Pancreas (tissue), 10 donors: ENCODE data around the gene DTNB. TPM values are rescaled to one million over a fixed set of nuclear protein-coding genes. Genes with fewer than 3 reads are reported as not detected.

ENCODE experiments used
- ATAC-seq, 4 donors: fragments of 200-7000 bp; cut with Tn5 transposase; one replicate each; pipeline versions ENCODE4 v1.8.0 to v1.9.1; 2020; ENCODE audit warnings: mild to moderate bottlenecking in 4 of 4, moderate library complexity in 4 of 4
- DNase-seq, 6 donors: peaks; one replicate each; pipeline ENCODE4 v3.0.0-alpha.2; 2020
- FAIRE-seq: peaks from 2 replicates; lab custom pipeline; 2012; peaks lifted over from hg19 to GRCh38; lab: Jason Lieb, UNC
- H3K27ac ChIP-seq, 4 donors: fragments of 200-600 bp; sonication (generic); 1 replicate in 3 of 4; 2 replicates in 1 of 4; pipeline versions ENCODE4 v1.5.0 to v1.8.0; 2020
- H3K27me3 ChIP-seq, 4 donors: fragments of 200-600 bp; one replicate each; pipeline ENCODE4 v1.8.0; 2021
- H3K36me3 ChIP-seq, 3 donors: fragments of 200-600 bp; sonication (generic) in 1 of 3; one replicate each; pipeline versions ENCODE4 v1.5.0 to v1.8.0; 2020 to 2021
- H3K4me1 ChIP-seq, 3 donors: fragments of 200-600 bp; one replicate each; pipeline ENCODE4 v1.8.0; 2021
- H3K4me3 ChIP-seq, 4 donors: fragments of 200-600 bp; sonication (generic) in 2 of 4; one replicate each; pipeline versions ENCODE4 v1.5.0 to v1.8.0; 2020 to 2021
- H3K9me3 ChIP-seq, 4 donors: fragments of 200-600 bp; one replicate each; pipeline ENCODE4 v1.8.0; 2021
- WGBS, 2 donors: extraction: QIAGEN DNeasy Blood & Tissue Kit; methylation state at CpG; one replicate each; pipeline ENCODE4 v1.1.7; 2013; 5-methylcytosine and 5-hydroxymethylcytosine counted together
- intact Hi-C, 3 donors: fragments of 100-400 bp; cut with DNase I; formaldehyde crosslinking; loops; one replicate each; pipeline versions ENCODE4 v1.11.1 to v1.14.2; 2022
- polyA plus RNA-seq, 2 donors: library from polyadenylated mRNA; stranded (reverse); fragments of 200-250 nt; gene quantifications; one replicate each; pipeline ENCODE4 v1.2.3, GENCODE V29; 2013
- total RNA-seq, 6 donors: library from RNA; stranded (reverse); fragmentation: NEBNext Ultra II Directional in 4 of 6; extraction: Animal tissue kit (Norgen Biotek cat#: 25700) in 4 of 6; gene quantifications; one replicate each; pipeline versions ENCODE4 v1.2.1 to v1.2.4, GENCODE V29; 2021 to 2023
- TF ChIP-seq, protein P1 (sequence below), 4 donors: fragments of 200-600 bp; sonication (generic) in 3 of 4; IDR thresholded peaks; one replicate each; pipeline versions ENCODE4 v1.5.0 to v1.8.0; 2021; ENCODE audit warnings: antibody characterized with exemption in 4 of 4
- donor health status: healthy with polysubstance abuse.
- donor health status: DM: no; HTN: no; CAD: no; lungs with moderate emphysema.
- donor health status: DM: no; HTN: no; CAD: no.
- donor health status: control.
- donor health status: control.
- donor health status: Bipolar disorder and iron deficiency.
- donor health status: DM: yes; HTN: yes; CAD: no.
- donor health status: DM: no; HTN: no; CAD: no.
- donor health status: DM: no; HTN: no; CAD: no.
- donor health status: DM: yes; HTN: yes; CAD: no.

The DTNB gene
- total and polyA plus RNA-seq, 8 donors = 10.8 to 27.8 (median 15.1) TPM

DNA sequence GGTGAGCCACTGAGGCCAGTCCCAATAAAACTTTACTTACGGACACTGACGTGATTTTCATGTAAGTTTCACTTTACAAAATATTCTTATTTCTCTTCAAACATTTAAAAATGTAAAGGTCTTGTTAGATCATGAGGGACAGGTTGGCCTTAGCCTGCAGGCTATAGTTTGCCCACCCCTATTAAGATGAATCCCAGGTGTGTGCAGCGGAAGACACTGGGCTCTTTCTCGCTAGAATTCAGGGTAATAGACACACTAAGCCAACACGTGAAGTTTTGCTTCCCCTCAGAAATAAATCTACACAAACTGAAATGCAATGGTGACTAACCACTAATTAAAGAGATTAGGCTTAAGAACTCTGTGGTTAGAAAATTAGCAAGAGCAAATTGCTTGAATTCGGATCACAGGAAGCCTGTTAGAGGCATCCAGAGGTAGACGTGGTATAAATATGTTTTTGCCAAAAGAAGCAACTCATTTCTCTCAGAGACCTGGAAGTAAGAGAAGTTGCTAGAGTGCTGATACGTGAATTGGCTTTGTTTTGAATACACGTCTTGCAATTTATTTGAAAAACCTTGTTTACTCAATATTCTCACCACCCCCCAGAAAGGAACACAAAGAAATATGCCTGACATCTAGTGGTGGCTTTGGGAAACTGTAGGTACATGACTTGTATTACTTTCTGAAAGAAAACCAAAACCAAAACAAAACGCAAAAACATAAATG lies 151.6 kb downstream of the DTNB start:
- DNase-seq (peak in 3 of 6 donors; percentile 24 to 32 (median 31)), ATAC-seq (peak; percentile 87 to 98 (median 96)), FAIRE-seq (peak; percentile 78)
- Histone ChIP-seq H3K27me3 (no peaks in the 10 kb centered on the region), H3K27ac (no peak overlapping the region), H3K9me3 (no peaks in the 10 kb centered on the region), H3K4me3 (peak overlapping the region in 2 of 4 donors; percentile 15 to 22), H3K36me3 (no peaks in the 10 kb centered on the region), H3K4me1 (peaks cover 0 to 5% (median 0%) of the 10 kb centered on the region in 3 donors)
- intact Hi-C loops = loop anchor here in 2 of 3 donors (10.0 kb wide), 2 partner anchors 147 to 177 kb away; partner anchors contain the start of gene DNMT3A (in 1 of the 2)
- TF ChIP-seq, protein P1, sequence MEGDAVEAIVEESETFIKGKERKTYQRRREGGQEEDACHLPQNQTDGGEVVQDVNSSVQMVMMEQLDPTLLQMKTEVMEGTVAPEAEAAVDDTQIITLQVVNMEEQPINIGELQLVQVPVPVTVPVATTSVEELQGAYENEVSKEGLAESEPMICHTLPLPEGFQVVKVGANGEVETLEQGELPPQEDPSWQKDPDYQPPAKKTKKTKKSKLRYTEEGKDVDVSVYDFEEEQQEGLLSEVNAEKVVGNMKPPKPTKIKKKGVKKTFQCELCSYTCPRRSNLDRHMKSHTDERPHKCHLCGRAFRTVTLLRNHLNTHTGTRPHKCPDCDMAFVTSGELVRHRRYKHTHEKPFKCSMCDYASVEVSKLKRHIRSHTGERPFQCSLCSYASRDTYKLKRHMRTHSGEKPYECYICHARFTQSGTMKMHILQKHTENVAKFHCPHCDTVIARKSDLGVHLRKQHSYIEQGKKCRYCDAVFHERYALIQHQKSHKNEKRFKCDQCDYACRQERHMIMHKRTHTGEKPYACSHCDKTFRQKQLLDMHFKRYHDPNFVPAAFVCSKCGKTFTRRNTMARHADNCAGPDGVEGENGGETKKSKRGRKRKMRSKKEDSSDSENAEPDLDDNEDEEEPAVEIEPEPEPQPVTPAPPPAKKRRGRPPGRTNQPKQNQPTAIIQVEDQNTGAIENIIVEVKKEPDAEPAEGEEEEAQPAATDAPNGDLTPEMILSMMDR (IDR thresholded peaks at IDR 0.05) = peak; percentile 43 to 69 (median 58)
- 43 to 45% methylated on average over 10 of the region's 10 CpGs for WGBS, 2 donors

- WGBS, 2 donors = 70 to 72% methylated on average over 4 of the region's 4 CpGs
- no peaks in the 10 kb centered on the region for H3K9me3 ChIP-seq
- no peak overlapping the region for H3K4me3 ChIP-seq
- no peaks in the 10 kb centered on the region for H3K36me3 ChIP-seq
- TF ChIP-seq, protein P1 (IDR thresholded peaks at IDR 0.05) = no peak
- no peak overlapping the region for H3K27ac ChIP-seq
- H3K4me1 ChIP-seq = peaks cover 0 to 5% (median 0%) of the 10 kb centered on the region in 3 donors
- ATAC-seq = no peak
- intact Hi-C loops = loop anchor here in 2 of 3 donors (10.0 kb wide), 2 partner anchors 146 to 176 kb away; partner anchors contain the start of gene DNMT3A (in 1 of the 2)
- no peak for FAIRE-seq
- DNase-seq = no peak
- no peaks in the 10 kb centered on the region for H3K27me3 ChIP-seq
These were observed 152.3 kb downstream of the DTNB start for GRCh38 chr2:25521126-25521525.

- Histone ChIP-seq H3K36me3 (no peaks in the 10 kb centered on the region), H3K9me3 (no peaks in the 10 kb centered on the region), H3K27ac (no peak overlapping the region), H3K4me1 (peaks cover 0 to 8% (median 5%) of the 10 kb centered on the region in 3 donors), H3K27me3 (no peaks in the 10 kb centered on the region), H3K4me3 (no peak overlapping the region)
- FAIRE-seq = no peak
- intact Hi-C loops = no loop called here
- no peak for DNase-seq
- TF ChIP-seq, protein P1 (IDR thresholded peaks at IDR 0.05) = no peak
- WGBS, 2 donors = 78 to 80% methylated on average over 4 of the region's 4 CpGs
- no peak for ATAC-seq
These were observed 155.7 kb downstream of the DTNB start for GRCh38 chr2:25517701-25518100.

DNA sequence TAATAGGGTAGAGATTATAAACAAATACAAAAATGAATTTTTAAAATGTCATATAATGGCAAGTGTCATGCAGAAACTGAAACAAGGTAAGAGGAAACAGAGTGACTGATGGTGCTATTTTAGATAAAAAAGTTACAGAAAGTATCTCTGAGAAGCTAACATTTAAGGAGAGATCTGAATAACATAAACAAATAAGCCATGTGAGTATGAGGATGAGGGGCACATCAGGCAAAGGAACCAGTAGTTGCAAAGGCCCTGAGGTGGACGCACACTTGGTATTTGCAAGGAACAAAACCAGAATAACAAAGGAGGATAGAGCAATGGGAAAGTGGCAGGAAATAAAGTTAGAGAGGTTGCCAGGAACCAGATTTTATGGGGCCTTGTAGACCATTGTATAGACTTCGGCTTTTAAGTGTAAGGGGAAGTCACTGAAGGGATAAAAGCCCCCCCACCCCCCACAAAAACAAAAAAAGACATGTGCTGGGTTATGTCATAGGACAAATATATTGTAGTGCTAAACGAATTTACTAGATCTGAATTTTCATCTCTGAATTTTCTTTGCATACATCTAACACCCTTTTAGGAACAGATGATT lies 159.2 kb downstream of the DTNB start:
- H3K27me3 ChIP-seq = no peaks in the 10 kb centered on the region
- DNase-seq (no peak), FAIRE-seq (no peak), ATAC-seq (no peak)
- TF ChIP-seq, protein P1 (IDR thresholded peaks at IDR 0.05) = no peak
- no peak overlapping the region for H3K27ac ChIP-seq
- intact Hi-C loops = no loop called here
- peaks cover 0 to 7% (median 3%) of the 10 kb centered on the region in 3 donors for H3K4me1 ChIP-seq
- H3K4me3 ChIP-seq = no peak overlapping the region
- 88 to 90% methylated on average over 3 of the region's 3 CpGs for whole genome bisulfite sequencing, 2 donors
- no peaks in the 10 kb centered on the region for H3K9me3 ChIP-seq
- H3K36me3 ChIP-seq = no peaks in the 10 kb centered on the region
